Measurements from ENCODE around the gene CENPM.
"Not testable (repeated sequence)": the region's sequence is repeated elsewhere in the genome, so short reads cannot be mapped to it uniquely, and the experiment has no call there.

CENPM gene

GRCh38 chr22:41966225-41966606 lies 19.3 kb upstream of the CENPM start:
- no peak for DNase-seq

DNA sequence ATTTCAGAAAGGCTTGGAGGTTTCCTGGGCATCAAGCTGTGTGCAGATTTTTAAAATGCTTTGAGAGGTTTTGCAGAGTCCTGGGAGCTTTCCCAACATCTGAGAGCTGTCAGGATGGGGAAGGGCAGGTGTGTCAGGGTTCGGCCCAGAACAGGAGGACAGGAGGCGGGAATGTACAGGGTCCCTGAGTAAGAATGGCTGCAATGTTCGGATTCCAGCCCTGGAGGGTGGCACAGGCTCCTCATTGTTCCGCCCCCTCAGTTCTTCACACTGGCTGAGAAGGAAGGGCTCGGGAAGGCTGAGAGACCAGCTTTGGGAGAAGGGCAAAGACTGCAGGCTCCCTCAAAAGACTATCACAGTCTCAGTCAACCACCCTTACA lies 17.1 kb upstream of the CENPM start:
- no peak for DNase-seq

DNA sequence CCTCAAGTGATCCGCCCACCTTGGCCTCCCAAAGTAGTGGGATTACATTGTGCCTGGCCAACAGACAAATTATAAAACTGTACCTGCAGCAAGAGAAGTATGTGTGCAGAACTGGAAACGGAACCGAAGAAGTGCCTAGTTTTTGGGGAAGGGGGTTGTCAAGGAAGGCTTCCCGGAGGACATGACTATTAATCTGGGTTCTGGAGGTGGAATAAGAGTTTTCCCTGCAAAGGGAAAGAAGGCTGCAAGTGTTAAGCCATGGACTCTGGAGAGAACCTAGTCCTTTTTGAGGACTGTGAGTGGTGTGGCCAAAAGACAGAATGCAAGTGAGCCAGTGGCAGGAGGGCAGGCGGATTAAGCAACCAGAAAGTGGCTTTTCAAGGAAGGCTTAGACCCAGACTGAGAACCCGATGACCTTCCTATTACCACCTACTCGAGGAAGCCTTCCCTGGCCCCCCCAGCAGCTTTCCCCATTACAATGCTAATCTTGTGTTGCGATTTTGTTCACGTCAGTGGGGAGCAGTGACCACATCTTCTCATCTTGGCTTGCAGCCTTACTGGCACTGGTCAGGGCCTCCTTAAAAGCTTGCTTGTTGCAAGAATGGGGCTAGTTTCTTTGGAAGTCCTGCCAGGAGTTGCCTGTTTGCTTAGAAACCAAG lies 16.6 kb upstream of the CENPM start:
- DNase-seq: no peak

DNA sequence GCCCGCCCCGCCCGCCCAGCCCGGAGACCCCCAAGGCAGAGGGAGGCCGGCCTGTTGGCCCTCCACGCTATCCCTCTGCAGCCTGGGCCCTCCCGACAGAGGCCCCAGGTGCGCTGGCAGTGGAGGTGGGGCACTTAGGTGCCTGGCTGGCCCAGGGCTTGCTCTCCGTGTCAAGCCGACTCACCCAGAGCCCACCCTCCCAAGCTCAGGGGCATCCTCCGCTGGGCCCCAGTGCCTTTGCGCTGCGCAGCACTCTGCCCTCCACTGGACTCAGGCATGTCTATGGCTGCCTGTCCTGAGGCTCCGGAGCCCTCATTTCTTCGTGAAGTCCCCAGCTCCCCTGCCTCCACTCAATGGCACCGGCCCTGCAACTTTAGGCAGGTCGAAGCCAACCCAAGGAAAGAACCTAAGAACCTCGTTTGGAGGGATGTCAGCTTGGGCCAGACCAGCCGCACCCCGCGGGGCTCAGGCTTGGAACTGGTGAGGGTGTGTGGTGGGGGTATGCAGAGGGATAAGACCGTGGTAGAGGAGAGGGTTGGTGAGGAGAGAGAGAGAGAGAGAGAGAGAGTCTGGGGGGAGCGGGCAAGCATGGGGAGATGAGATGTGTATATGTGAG lies 11.1 kb upstream of the CENPM start:
- DNase-seq: no peak

DNA sequence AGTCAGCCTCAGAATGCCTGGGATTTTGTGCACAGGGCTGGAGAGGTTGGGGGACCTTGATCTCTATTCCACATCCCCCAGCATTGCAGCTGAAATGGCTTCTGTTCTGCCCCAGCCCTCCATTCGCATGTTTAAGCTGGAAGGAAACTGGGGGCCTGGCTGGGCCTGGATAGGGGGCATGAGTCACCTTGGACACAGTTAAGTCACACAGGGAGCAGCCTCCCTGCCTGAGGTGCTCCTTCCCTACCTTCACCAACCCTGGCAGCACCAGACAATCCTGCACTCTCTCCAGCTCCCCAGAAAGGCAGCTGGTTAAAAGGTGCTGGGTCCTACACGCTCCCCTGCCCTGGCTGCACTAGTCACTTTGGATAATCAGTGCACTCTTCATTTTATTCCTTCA lies 5.8 kb upstream of the CENPM start:
- no peak for DNase-seq

DNA sequence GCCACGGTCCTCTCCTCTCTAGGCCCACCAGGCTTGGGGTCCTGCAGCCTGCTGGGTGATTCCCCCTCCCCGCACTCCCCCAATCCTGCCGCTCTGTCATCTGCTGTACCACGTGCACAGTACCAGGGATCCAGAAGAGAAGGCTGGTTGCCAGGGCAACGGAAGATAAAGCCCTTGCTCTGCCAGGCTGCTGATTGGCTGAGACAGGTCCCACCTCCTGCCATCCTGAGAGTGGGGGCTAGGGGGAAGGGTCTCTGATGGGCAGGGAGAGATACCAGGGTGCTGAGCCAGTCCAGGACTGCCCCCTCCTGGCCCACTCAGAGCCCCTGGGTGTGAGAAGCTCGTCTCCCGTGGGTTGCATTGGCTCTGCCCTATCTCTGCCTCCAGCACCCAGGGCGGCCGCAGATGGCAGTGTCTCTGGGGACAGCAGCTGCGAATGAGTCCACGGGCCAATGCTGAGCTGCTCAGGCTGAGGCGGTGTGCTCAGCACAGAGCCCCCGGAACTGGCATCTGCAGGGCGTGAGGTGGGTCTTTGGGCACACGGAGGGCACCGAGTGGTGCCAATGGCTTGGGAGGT lies 5.0 kb upstream of the CENPM start, which contains the start of gene SMIM45:
SMIM45 (plus strand) TSS at position 253 of the 577 bp plus-strand sequence.
- DNase-seq: peak; percentile 41

- DNase-seq: no peak
Measured at GRCh38 chr22:41949297-41949965, 2.5 kb upstream of the CENPM start.

- not testable (repeated sequence) for DNase-seq
Measured at GRCh38 chr22:41948928-41949296, 2.0 kb upstream of the CENPM start.

DNA sequence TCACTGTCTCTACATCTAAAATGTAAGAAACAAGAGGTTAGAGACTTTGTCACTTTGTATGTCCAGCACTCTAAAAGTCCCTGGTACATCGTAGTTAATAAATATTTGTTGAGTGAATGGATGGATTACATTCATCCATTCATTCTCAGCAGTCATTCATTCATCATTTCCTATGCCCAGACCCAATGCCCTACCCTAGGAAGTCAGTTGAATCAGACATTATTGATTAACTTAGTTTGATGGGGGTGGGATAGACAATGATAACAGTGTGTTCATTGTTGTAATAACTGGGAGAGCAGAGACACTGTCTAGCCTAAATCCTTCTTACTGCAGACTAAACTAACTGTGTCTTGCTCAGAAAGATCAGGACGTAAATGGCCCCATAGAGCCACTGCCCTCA lies 1.2 kb upstream of the CENPM start:
- DNase-seq: no peak

GRCh38 chr22:41947424-41948080 lies 600 bp upstream of the CENPM start:
- DNase-seq: no peak

- no peak for DNase-seq
Measured at GRCh38 chr22:41943661-41944209, 3.2 kb downstream of the CENPM start.

DNA sequence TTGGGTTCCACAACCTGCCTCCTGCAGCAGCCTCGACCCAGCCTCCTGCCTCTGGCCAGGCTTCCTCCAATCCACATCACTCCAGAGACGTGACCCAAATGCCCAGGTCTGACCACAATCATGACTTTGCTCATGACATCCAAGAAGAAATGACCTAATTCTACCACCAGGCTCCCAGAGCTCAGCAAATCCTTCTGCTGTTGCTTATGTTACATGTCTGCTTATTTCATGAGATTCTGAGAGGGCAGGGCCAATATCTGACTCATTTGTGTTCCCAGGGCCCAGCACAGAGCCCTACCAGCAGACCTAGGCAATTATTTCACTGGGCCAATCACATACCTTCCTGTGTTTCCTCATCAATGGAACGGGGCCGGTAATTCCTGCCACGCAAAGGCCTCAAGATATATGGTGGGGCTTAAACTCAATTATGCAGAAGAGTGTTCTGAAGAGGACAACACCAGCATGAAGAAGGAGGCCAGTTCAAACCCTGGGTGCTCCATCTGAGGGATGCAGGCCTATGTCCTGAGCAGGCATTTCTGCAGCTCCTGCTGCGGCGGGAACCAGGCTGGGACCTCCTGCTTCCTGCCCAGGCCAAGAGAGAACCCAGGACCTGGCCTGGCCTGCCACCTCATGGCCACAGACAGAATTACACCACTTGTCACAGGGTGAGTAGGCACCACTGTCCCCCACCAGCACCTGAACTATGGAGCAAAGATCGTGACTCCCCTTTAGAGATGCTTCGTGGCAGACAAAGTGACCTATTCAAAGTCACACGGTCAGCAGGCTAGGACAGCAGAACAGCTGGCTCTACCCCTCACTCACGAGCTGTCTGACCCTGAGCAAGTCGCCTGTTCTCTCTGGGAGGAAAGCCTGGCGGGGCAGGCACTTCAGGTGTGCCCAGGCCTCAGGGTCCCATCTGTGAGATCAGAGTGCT lies 5.9 kb downstream of the CENPM start:
- DNase-seq: peak; percentile 90

DNA sequence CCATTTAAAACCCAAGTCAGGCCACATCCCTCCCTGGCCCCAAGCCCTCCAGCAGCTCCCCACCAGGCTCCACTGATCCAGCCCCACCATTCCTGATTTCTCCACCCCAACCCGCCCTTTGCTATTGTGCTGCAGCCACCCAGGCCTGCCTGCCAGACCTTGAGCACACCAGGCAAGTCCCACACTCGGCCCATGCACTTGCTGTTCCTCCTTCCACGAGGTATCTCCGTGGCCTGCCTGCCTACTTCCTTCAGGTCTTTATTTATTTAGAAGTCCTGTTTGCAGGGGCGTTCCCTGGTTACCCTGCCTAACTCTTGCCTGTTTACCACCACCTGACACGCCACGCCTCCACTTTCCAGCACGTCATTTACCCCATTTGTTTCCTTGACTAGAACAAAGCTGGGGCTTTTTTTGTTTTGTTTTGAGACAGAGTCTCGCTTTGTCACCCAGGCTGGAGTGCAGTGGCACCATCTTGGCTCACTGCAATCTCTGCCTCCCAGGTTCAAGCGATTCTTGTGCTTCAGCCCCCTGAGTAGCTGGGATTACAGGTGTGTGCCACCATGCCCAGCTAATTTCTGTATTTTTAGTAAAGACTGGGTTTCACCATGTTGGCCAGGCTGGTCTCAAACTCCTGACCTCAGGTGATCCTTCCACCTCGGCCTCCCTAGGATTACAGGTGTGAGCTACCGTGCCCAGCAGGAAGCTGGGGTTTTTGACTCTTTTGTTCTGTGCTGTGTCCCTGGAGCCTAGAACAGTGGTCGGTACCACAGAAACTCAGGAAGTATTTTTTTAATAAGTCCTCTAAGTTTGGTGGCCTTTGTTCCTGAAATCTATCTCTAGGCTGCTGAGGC lies 6.7 kb downstream of the CENPM start:
- DNase-seq: peak; percentile 97

GRCh38 chr22:41936894-41937169 lies 10.1 kb downstream of the CENPM start:
- DNase-seq: no peak

DNA sequence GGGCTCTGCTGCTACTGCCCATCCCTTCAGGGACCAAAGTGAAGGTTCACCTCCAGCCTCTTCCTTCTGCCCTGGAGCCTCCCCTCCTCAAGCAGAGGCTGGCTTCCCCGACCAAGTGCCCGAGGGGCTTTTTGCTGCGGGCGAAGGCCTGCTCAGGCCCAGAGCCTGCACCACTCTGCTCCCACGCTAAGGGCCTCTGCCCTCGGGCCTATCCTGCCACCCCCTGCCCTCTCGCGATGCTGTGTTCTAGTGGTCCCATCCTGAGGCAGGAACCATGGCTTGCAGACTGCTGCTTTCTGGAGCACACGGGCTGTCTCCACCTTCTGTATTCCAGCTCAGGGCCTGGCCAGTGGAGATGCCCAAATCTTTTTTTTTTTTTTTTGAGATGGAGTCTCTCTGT lies 11.4 kb downstream of the CENPM start:
- DNase-seq: no peak

GRCh38 chr22:41935015-41935351 lies 12.0 kb downstream of the CENPM start:
- DNase-seq: no peak

GRCh38 chr22:41934284-41935014 lies 12.5 kb downstream of the CENPM start:
- DNase-seq: no peak

GRCh38 chr22:41933411-41934177 lies 13.4 kb downstream of the CENPM start:
- DNase-seq: no peak

GRCh38 chr22:41932353-41932752 lies 14.6 kb downstream of the CENPM start:
- DNase-seq: no peak

DNA sequence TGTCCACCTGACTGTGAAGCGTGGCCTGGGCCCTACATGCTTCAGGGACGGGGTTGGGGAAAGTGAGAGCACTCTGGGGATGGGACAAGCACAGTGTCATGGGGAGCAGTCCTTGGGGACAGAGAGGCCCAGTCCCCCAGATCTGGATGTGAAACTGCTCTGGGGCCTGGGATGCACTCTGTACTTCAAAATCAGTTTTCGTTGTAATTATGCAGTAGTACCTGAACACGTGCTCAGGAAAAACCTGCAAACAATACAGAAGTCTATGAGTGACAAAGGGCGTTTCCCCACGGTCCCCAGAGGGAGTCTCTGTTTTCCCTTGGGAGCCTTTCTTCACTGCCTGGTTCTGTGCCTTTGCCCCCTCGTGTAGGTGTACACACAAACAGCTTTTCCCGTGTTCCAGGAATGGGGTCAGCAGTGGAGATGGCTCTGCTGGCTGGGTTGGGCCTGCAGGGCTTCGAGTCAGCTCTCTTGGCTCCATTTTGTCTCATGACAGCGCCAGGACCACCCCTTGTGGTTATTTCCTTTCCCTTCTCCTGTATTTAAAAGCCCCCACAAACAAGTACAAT lies 15.2 kb downstream of the CENPM start:
- DNase-seq: peak; percentile 62

Data from CD4-positive, alpha-beta T cell treated with Interleukin-15 for 1 hour (primary cell).